Activated gamma-delta T cell treated with anti-CD3 and anti-CD28 coated beads, Interleukin-2, amount 50 U/mL, for 16 hours (primary cell): ENCODE data around the gene EXOC6B.

Experiments used
- DNase-seq: peaks from one replicate; pipeline ENCODE4 v3.0.0-alpha.2; 2020; ENCODE audit warnings: low read depth

Gene EXOC6B

GRCh38 chr2:72738096-72738495 is 87.7 kb downstream of the EXOC6B start:
- no peak for DNase-seq

DNA sequence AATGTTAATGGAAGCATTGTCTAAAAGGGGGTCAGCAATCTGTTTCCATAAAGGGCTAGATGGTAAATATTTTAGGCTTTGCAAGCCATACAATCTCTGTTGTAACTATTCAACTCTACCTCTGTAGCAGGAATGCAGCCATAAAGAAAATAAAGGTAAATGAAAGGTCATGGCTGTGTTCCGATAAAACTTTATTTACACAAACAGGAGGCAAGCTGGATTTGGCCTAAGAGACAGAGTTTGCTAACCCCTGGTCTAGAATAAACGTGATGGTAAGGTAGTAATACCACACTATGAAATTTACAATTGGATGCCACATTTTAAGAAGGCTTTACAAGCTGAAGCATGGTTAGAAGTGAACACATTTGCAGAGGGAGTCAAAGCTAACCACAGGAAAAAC is 91.4 kb downstream of the EXOC6B start:
- no peak for DNase-seq

DNA sequence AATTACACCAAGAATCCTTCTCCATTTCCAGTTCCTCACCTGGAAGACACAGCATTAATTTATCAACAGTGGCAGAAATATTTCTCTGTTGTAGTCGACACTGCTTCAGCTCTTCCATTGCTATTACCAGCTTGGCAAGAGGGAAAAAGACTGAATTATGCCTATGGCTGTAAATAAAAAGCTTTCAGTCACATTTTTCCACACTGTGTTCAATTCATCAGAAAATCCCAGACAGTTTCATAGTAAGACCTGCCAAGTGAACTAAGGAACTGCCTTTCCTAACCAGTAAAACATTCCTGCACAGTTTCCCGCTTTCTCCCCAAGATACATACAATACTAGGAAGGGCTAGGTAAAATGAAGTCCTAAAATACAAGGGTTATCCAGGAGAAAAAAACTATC is 94.7 kb downstream of the EXOC6B start:
- DNase-seq = no peak

- no peak for DNase-seq
Measured at GRCh38 chr2:72727356-72727755, 98.5 kb downstream of the EXOC6B start.

GRCh38 chr2:72723769-72724370 is 102.0 kb downstream of the EXOC6B start:
- DNase-seq = no peak

- DNase-seq = no peak
Measured at GRCh38 chr2:72722492-72723070, 103.3 kb downstream of the EXOC6B start.

GRCh38 chr2:72719416-72719815 is 106.4 kb downstream of the EXOC6B start:
- no peak for DNase-seq

GRCh38 chr2:72718876-72719275 is 107.0 kb downstream of the EXOC6B start:
- no peak for DNase-seq

DNA sequence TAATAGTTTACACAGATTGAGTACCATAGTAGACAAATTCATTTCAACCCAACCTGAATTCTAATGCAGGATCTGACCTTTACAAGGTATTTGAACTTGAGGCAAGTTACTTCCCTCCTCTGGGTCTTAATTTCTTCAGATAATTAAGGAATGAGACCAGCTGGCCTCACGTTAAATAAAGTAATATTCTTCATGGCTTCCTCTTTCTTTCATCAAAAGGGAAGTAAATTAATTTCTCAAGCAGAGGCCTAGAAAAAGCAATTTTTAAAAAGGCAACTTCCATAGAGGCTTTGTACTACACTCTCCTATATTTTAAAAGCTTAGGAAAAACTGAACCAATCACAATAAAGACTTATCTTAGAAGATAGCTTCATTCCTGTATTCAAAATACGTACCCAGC is 109.2 kb downstream of the EXOC6B start:
- DNase-seq = no peak

DNA sequence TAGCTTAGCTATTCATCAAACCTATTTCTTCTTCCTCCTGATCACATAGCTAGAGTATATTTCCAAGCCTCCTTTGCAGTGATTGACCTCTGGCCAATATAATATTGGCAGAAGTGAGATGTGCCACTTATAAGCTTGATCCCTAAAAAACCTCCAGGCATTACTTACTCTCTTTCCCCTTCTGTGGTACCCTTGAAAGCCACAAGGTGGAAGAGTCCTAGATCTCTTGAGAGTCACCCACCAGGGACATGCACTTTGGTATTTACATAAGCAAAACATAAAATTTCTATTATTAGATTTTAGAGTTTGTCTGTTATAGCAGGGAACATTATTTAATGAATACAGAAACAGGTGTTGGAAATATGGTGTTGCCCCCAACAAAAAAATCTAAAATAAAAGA is 112.0 kb downstream of the EXOC6B start:
- no peak for DNase-seq

- no peak for DNase-seq
Measured at GRCh38 chr2:72712977-72713376, 112.9 kb downstream of the EXOC6B start.

DNA sequence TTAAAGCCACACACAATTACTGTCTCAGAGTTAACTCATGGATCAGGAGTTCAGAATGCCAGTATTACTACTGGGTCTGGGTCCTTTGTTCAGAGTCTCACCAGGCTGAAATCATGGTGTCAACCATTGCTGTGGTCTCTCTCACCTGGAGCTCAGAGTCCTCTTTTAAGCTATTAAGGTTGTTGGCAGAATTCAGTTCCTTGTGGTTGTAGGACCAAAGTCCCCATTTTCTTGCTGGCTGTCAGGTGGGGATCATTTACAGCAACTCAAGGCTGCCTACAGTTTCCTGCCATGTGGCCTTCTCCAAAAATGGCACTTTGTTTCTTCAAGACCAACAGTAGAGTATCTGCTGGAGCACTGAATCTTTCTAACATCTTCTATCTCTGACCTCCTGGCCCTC is 113.5 kb downstream of the EXOC6B start:
- no peak for DNase-seq

- no peak for DNase-seq
Measured at GRCh38 chr2:72710418-72711152, 115.2 kb downstream of the EXOC6B start.

DNA sequence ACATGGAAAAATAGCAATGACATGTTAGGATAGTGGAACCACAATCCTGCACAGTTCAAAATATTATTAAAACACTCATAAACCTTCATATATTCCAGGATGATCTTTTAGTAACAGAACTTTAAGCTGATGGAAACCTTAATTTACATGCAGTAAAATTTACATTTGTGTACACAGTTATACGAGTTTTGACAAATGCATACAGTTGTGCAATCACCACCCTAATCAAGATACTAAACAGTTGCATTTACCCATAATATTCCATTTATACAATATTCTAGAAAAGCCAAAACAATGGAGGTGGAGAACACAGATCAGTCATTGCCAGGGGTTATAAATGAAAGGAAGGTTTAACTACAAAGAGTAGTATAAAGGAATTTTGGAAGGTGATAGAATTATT is 117.6 kb downstream of the EXOC6B start:
- no peak for DNase-seq

DNA sequence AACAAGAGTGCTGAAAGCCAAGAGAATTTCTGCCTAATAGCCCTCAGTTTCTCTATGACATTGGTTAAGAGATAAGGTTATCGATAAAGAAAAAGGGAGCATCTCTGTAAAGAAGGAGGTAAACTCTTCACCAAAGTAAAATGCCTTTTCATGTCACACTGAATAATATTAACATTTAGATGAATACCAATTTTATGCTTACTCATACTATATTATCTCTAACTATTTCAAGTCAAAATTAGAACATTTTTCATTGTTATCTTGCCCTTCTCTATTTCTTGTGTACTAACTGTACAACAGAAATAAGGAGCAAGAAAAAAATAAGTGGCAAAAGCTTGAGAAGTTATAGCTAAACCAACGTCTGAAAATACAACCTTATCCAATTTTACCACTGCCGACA is 127.5 kb downstream of the EXOC6B start:
- no peak for DNase-seq

DNA sequence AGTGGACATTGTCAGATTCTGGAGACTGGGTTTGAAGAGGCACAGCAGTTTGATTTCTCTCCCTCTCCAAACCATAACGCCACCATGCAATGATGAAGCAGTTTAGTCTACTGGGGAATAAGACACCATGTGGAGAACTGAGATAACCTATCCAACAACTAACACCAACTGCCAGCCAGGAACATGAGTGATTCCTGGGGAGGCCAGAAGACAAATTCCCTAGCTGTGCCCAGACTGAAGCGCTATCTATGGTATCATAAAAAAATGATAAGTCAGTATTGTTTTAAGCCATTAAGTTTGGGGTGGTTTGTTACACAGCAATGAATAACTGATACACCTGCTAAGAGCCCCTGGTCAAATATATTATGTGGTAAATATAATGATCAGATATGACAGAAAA is 129.3 kb downstream of the EXOC6B start:
- no peak for DNase-seq

DNA sequence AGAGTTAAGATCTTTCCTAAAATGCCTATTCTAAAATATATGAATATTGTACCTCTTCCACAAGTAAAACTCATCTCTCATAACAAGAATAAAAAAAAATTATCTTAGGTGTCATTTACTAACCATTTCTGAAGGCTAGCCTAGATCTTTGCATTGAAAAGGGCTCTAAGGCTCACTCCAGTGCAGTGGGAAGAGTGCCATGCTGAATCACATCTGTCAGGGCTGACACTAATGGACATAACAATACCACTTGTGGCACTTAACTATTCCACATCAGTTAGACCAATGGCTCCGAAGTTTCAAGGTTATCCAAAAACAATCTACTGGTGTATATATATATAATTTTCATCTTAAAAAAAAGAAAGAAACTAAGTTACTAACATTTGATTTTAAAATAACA is 130.2 kb downstream of the EXOC6B start:
- DNase-seq = no peak

DNA sequence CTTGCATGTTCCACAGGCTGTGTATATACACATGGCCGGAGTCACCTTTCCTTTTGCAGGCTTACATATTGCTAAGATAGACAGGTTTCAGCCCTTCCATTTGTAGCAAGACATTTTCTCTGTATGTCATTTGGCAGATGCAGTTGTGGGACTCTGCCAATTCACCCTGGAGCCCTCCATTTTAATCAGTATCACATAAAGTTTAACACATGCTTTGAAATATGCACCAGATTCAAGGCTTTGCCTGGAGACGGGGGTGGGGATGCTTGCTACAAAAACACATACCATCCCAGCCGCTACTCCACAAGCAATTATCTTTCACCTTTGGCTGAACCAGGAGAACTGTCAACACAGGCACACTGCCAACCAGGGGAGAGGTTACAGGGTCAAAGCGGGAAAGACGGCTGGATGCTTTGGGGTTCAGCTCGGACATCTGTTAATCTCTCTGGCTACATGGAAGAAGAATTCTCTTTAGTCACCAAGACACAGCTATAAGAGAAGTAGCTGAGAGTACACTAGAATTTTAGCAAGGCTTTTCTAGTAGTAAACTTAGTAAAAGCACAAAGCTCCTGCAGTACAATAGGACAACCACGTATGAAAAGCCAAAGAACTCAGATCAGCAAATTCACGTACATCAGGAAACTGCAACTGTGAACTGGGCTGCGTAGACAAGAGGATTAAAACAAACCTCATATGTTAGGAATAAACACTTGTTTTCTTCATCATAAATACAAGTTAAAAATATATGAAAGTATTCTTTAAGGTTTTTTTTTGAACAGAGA is 130.9 kb downstream of the EXOC6B start:
- DNase-seq = no peak

DNA sequence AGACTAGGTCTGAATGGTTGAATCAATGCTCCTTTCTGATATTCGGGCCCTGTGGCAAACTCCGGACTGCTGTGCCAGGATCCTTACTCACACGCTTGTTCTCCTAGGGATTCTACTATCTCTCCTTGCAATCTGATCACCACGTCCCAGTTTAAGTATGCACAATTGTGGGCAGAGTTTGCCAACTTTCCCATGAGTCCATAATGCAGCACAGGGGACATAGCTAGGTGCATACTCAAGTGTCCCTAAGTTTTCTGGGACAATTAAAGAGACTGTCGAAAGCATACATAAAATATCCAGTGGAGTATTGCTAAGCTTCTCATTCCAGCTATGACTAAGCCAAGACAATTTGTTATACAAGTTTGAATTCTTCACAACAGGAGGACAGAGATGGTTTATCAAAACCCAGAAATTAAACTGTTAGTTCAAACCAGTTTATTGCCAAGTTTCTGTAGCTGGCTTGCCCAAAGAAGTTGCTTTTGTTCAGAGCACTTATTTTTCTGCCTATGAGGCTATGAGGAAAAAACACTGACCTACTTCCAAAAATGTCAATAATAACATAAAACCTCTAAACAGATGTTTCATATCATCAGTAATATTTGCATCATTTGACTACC is 136.1 kb downstream of the EXOC6B start:
- DNase-seq = no peak

GRCh38 chr2:72685638-72686213 is 140.1 kb downstream of the EXOC6B start:
- DNase-seq = no peak

- DNase-seq = no peak
Measured at GRCh38 chr2:72682061-72682460, 143.8 kb downstream of the EXOC6B start.
